Measurements from ENCODE around the gene MOGAT1. TPM values are rescaled to one million over a fixed set of nuclear protein-coding genes. Genes with fewer than 3 reads are reported as not detected.

The MOGAT1 gene
- total RNA-seq, 1 experiment from 2014 or later: not detected

DNA sequence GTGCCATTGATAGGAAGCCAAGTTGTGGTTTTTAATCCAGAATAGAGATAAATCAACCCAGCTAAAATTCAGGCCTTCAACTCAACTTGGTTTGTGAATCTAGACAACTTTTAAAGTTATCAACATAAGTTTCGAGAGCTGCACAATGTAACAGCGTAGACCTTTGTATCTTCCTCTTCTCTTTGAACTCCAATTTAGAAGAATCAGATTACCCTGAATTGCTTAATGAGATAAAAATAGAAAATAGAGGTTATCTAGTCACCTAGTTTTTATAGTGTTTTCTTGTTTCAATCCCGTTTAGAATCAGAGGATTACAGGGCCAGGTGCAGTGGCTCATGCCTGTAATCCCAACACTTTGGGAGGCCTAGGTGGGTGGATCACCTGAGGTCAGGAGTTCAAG, 12.3 kb downstream of the MOGAT1 start:
- Histone ChIP-seq H4K8ac (replicated peaks; ENCODE audit: insufficient read length, low read depth, low read length) (no peak overlapping the region), H4K91ac (ENCODE audit: insufficient read length, low read depth, low read length) (no peak overlapping the region), H3K23me2 (ENCODE audit: insufficient read length, low read depth, low read length, poor library complexity, severe bottlenecking) (no peaks in the 10 kb centered on the region), H3K4me1 (ENCODE audit: insufficient read depth, low read length) (no peaks in the 10 kb centered on the region), H3K79me1 (ENCODE audit: insufficient read depth, low read depth, low read length, poor library complexity, severe bottlenecking) (no peaks in the 10 kb centered on the region), H3K9ac (ENCODE audit: extremely low read depth, insufficient read length, low read length) (no peak overlapping the region), H4K5ac (ENCODE audit: insufficient read length, low read depth, low read length) (no peak overlapping the region), H4K20me1 (ENCODE audit: control insufficient read depth, insufficient read depth, insufficient read length) (no peaks in the 10 kb centered on the region), H2BK5ac (ENCODE audit: insufficient read length, low read length) (no peak overlapping the region), H3K14ac (ENCODE audit: insufficient read depth, low read length) (no peak overlapping the region), H3K27ac (ENCODE audit: insufficient read length, low read depth, low read length) (no peak overlapping the region), H3K27me3 (ENCODE audit: insufficient read depth, low read length) (no peaks in the 10 kb centered on the region), H2AK5ac (ENCODE audit: insufficient read length, low read length) (no peak overlapping the region), H3T11ph (ENCODE audit: low read length) (no peak overlapping the region), H3K23ac (ENCODE audit: insufficient read length, low read depth, low read length) (no peak overlapping the region), H3K79me2 (ENCODE audit: insufficient read depth, low read length) (no peaks in the 10 kb centered on the region), H3K4me2 (ENCODE audit: insufficient read depth, insufficient read length, low read length) (no peak overlapping the region), H2BK20ac (ENCODE audit: low read depth, low read length, poor library complexity, severe bottlenecking) (no peak overlapping the region), H3K9me3 (ENCODE audit: control insufficient read depth, low read depth, low read length) (no peaks in the 10 kb centered on the region), H2AFZ (ENCODE audit: low read length) (no peak overlapping the region), H2BK120ac (ENCODE audit: low read depth, low read length, poor library complexity, severe bottlenecking) (no peak overlapping the region), H3K4ac (ENCODE audit: low read depth, low read length) (no peak overlapping the region), H2BK15ac (ENCODE audit: low read depth, low read length) (no peak overlapping the region), H2BK12ac (ENCODE audit: insufficient read length, low read depth, low read length) (no peak overlapping the region), H3K18ac (ENCODE audit: insufficient read length, low read depth, low read length) (no peak overlapping the region), H3K56ac (ENCODE audit: insufficient read length, low read depth, low read length) (no peak overlapping the region)
- TF ChIP-seq, protein P1, sequence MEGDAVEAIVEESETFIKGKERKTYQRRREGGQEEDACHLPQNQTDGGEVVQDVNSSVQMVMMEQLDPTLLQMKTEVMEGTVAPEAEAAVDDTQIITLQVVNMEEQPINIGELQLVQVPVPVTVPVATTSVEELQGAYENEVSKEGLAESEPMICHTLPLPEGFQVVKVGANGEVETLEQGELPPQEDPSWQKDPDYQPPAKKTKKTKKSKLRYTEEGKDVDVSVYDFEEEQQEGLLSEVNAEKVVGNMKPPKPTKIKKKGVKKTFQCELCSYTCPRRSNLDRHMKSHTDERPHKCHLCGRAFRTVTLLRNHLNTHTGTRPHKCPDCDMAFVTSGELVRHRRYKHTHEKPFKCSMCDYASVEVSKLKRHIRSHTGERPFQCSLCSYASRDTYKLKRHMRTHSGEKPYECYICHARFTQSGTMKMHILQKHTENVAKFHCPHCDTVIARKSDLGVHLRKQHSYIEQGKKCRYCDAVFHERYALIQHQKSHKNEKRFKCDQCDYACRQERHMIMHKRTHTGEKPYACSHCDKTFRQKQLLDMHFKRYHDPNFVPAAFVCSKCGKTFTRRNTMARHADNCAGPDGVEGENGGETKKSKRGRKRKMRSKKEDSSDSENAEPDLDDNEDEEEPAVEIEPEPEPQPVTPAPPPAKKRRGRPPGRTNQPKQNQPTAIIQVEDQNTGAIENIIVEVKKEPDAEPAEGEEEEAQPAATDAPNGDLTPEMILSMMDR (conservative IDR thresholded peaks at IDR 0.05): no peak
- no peak overlapping the region for H3K27ac Mint-ChIP-seq
- no CpG with 5 or more reads among the region's 3 CpGs for WGBS (ENCODE audit: extremely low coverage, insufficient read length, low lambda C conversion rate)
- H3K4me3 Mint-ChIP-seq: no peak overlapping the region
- H3K4me1 Mint-ChIP-seq: no peaks in the 10 kb centered on the region
- H3K27me3 Mint-ChIP-seq (ENCODE audit: low read depth): no peaks in the 10 kb centered on the region; the same call in 1 of the 2 replicates
- DNase-seq: no peak
- no peaks in the 10 kb centered on the region for H3K9me3 Mint-ChIP-seq
- H3K36me3 Mint-ChIP-seq (ENCODE audit: insufficient read depth in 1 of 3, low read depth in 3 of 3): no peaks in the 10 kb centered on the region

Data from H9 (cell line).